Endometrial microvascular endothelial cells (primary cell): Measurements from ENCODE around the gene ADAMTSL1. TPM values are rescaled to one million over a fixed set of nuclear protein-coding genes. Genes with fewer than 3 reads are reported as not detected.

Experiments
- in situ Hi-C: cut with HindIII; loops from 2 replicates; pipeline ENCODE4 v1.10.0; 2017; ENCODE audit warnings: low sequenced_read_pairs, low pct_unique_long_range_greater_than_20kb; ENCODE audit errors: inconsistent ontology term
- total RNA-seq: library from RNA; depleted of rRNA; stranded (reverse); fragments of >200 nt; gene quantifications from one replicate; pipeline ENCODE4 v1.2.3, GENCODE V29; 2015; ENCODE audit errors: inconsistent ontology term

Gene ADAMTSL1
- total RNA-seq, 1 donor from 2014 or later: 108 TPM

DNA sequence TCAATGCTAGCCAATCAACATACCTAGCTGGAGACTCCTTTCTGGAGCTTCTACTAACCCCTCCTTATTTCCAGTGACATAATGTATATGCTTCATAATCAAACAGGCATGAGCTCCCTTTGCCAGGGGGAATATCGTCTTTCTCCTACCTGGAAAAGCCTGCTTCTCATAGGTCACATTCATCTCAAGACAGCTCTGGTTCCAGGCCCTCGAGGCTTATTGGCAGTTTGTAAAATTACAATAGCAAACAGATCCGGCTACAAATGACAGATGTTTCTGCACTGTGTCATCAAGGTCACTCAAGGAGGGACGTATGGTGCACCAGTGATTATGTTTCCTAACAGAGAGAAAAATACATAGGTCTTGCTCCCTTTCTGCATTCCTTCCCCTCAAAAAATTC is 419.1 kb downstream of the ADAMTSL1 start:
- in situ Hi-C loops: no loop called here

DNA sequence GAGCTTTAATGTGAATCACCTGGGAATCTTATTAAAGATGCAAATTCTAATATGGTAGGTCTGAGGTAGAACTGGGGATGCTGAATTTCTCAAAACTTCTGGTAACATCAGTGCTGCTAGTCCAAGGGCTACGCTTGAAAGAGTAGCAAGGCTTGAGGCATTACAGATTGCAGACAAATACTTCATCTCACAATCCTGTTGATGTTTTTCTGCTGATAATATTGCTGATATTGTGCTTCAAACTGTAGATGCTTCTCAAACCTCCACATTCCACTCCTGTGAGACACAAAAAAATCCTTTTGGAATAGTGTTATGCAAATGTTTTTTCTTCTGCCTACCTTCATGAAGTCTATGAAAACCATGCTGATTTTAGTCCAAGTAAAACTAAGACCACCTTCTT is 419.5 kb downstream of the ADAMTSL1 start:
- in situ Hi-C loops: no loop called here

DNA sequence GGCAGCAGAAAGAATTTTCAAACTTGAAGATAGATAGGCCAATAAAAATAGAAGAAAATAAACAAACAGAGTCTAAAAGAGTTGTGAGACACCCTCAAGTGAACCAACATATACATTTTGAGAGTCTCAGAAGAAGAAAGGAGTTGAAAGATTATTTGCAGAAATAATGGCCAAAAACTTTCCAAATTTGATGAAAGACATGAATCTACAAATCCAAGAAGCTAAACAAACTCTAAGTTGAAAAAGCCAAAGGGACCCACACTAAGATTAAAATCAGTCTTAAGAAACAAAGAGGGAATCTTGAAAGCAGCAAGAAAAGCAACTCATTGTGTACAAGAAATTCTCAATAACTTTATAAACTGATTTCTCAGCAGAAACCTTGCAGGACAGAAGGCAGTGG is 422.1 kb downstream of the ADAMTSL1 start:
- in situ Hi-C loops: no loop called here

DNA sequence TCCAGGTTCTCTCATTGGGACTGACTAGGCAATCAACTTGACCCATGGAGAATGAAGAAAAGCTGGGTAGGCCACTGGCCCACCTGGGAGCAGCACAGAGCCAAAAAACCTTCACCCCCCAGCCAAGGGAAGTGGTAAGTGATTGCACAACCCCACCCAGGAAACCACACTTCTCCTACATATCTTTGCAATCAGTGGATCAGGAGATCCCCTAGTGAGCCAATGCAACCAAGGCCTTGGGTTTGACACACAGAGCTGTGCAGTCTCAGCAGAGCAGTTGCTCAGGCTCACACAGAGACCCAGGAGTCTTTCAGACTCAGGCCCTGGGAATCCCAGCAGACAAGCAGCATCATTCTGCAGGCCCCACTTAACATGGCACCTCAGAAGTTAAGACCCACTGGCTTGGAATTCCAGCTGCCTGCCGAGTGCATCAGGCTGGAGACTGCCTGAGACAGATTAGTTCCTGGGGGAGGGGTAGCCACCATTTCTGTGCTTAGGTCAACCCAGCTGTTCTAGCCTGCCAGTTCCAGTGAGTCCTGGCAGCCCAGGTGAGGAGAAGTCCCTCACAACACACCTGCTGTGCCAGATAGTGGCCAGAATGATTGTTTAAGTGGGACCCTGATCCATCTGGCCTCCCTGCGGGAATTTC is 422.7 kb downstream of the ADAMTSL1 start:
- in situ Hi-C loops: no loop called here

DNA sequence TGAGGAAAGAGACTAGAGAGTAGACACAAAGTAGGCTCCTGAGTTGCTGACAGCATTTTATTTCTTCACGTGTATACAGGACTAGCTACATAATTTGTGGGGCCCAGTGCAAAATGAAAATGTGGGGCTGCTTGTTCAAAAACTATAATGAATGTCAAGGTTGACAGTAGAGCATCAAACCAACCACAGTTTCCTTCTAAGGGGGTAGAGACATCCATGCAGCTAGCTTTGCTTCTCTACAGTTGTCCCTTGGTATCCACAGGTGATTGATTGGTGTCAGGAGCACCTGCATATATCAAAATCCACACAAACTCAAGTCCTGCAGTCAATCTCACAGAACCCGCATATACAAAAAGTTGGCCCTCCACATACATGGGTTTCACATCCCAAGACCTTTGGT is 429.5 kb downstream of the ADAMTSL1 start:
- in situ Hi-C loops: no loop called here

DNA sequence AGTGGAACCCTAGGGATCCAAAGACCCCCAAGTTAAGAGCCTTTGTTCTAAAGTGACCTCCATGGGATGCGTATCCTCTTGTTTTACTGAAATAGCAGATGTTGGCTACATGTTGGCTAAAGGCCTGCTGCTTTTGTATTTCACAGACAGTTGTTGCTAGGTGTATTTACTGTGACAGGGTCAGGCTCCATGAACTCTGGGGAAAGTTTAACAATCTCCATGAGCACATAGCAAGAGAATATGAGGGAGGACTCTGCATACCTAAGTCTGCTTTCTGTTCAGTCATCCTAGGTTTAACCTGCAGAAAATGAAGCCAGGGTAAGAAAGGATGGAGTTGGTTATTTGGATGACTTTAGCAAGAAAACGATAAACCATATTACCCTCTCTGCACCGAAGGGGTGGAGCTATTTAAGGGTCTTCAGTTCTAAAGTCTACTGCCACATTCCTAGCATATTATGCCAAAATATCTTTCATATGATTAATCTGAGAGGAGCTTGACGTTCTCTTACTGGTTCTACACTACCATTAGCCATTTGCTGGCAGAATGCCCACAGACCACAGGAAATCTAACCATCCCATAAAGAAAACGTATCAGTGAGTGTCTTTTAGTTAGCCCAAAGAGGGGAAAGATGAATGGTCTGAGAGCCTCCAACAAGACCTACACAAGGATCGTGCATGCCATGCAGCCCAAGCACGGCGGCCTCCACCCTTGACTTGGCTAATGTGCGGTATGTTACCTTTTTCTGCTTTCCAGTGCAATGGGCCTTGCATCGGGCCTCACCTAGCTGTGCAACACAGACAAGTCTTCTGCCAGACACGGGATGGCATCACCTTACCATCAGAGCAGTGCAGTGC is 431.3 kb downstream of the ADAMTSL1 start:
- in situ Hi-C loops: no loop called here

DNA sequence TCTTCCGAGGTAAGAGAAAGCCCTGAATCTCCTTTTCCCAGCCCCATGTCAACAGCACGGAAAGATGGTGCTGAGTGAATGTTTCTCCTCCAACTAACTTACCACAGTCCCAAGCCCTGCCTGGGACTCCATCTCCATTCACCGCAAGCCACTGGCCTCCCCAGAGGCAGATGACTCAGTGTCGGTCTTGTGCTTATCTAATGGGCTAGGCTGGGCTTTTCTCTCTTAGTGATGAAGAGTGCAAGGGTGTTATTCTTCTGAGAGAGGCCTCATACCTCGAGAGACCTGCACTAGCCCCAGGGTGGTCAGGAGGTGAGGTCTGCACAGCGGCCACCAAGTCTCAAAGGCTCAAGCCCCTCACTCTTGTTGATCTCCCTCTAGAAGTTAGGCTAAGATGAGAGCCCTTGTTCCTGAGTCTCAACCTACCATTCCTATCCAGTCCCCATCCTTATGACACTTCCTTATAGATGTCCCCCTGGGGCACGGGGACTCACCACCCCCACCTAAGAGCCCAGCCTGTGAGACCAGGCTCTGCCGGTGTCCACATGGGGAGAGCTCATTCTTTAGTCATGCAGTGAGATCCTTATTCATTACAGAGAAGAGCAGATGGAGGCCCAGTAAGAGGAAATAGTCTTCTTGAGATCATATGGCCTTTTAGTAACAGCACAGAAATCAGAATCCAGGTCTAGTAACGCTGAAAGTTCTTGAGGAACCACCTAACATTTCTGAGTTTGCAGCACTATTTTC is 432.1 kb downstream of the ADAMTSL1 start:
- in situ Hi-C loops: no loop called here

DNA sequence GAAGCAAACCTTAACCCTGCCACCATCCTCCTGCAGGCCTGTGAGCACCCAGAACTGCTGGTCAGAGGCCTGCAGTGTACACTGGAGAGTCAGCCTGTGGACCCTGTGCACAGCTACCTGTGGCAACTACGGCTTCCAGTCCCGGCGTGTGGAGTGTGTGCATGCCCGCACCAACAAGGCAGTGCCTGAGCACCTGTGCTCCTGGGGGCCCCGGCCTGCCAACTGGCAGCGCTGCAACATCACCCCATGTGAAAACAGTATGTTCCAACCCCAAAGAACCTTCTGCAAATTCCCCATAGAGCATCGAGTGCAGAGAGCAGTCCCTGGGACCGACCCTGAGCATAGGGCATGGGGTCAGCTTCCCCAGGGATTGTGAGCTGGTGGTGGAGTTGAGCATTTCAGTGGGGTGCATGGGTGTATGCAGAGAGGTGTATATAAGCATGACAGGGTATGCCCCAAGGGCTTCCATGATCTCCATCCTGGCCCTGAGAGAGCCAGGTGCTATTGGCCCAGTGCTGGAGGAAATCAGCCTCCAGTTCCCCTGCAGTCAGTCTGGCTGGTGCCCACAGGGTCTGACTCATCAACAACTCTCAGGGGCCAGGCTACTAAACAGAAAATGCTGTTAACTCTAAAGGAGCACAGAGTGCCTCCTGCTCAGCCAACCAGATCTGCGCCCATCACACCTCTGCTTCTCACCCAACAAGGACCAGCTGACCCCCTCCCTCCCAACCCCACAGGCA is 432.9 kb downstream of the ADAMTSL1 start:
- in situ Hi-C loops: no loop called here

DNA sequence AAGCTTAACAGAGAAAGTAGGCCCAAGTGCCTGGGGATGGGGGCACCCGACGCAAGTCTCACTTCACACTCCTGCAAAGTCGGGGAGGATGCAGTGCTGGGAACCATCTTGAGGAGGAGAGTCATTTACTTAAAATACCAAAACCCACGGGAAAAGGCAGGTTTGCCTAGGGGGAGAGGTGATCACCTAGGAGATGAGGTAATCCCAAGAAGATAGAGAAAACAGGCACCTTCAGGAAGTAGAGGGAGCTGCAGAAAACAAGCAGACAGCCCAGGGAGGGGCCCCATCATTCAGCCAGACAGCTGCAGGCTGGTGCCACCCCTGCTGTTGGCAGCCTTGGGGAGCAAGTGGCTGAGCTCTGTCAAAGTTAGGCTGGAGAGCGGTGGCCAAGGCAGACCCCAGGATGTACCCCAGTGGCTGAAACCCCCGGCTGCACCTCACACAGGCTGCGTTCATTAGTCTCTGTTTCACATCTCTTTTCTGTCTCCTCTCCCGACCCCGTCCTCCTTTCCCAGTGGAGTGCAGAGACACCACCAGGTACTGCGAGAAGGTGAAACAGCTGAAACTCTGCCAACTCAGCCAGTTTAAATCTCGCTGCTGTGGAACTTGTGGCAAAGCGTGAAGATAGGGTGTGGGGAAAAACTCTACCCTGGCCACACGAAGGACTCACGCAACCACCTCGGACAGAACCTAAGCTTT is 434.1 kb downstream of the ADAMTSL1 start:
- in situ Hi-C loops: no loop called here

DNA sequence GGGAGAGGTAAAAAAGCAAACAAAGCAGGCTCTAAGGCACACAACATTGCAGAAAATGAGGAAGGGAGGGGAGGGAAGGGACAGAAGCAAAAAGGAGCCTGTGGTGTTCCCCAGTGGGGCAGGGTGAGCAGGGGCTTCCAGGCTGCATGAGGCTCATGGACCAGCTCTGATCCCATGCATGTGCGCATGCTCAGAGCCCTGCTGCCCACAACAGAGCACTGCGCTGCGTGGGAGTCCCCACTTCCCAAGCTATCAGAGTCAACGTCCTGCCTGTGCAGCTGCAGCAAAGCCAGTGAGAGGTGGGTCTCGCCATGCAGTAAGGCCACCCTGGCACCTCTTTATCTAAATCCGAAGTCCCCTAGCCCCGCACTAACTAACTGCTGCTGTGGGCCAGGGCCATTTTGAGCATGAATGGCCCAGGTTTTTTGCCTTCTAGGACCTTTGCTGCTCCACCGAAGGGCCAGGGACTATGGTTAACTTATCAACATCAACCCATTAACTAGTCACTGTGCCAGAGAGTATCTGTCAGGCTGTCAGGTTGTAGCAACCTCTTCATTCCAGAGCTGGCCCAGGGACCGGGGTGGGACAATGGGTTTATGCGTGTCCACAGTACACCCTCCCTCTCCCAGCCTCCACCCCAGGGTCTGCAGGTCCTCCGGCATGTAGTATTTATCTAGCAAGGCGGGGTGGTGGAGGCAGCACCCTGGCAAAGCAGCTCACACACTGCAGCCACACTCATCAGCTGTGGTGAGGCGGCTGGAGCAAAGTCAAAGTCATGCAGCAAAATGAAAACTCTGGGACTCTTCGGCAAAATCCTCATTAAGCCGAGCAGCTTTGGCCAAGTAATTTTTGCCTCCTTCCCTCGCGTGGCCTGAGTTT is 435.4 kb downstream of the ADAMTSL1 start:
- in situ Hi-C loops: no loop called here

DNA sequence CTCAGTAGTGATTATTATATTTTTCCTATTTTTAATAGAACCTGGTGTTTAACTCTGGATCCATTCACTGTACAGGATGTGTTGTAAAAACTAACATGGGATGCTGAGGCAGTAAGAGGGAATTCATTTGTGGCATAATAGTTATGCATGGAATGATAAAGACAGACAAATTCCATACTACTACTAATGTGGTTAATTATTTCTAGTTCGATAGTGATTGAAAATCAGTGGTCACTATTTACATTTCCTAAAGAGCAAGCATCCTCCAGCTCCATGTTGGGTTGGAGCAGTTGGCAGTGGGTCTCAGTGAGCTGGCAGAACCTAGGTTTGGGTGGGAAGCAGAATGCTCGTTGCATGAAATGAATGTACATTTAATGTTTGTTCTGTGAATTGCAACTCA is 436.5 kb downstream of the ADAMTSL1 start:
- in situ Hi-C loops: no loop called here

DNA sequence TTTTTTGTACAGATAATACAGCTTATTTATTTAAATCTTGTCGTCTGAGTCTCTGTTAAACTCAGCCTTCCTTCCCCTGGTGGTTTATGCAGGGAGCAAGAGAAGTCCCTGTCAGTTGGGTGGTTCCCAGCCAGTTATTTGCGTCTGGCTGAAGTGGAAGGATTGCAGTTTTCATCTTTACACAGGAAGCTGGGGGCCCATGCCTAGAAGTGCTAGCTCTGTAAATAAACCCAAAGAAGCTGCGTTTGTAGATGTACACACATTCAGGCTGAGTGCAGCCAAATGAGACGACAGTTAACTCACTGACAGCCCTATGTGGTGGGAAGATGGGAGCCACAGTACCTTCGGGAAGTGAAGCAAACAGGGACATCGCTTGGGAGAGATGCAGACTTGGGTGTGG is 437.0 kb downstream of the ADAMTSL1 start:
- in situ Hi-C loops: no loop called here

DNA sequence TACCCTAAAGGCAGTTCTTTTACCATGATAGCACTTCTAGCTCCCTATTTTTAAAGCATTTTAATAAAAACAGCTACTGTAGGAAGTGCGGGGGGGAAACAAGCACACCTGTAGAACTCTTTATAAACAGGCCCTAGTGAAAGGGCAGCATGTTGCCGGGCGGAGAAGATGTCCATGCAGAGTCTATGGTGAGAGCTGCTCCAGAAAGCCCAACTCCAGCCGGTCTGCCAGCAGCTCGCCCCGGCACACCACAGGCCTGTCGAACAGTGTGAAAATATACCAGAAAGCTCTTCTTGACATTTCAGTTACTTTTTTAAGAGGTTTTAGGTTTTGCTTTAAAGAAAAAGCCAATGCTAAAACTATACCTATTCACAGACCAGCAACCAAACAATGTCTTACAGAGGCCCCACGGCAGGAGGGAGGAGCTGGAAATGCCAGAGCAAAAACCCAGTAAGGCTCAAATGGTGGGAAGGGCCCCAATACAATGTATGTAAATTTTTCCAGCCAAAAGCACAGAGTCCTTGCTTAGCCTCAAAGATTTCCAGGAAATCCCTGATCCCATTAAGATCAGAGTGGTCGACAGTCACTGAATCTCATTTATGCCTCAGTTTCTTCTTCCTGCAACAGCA is 437.9 kb downstream of the ADAMTSL1 start:
- in situ Hi-C loops: no loop called here

DNA sequence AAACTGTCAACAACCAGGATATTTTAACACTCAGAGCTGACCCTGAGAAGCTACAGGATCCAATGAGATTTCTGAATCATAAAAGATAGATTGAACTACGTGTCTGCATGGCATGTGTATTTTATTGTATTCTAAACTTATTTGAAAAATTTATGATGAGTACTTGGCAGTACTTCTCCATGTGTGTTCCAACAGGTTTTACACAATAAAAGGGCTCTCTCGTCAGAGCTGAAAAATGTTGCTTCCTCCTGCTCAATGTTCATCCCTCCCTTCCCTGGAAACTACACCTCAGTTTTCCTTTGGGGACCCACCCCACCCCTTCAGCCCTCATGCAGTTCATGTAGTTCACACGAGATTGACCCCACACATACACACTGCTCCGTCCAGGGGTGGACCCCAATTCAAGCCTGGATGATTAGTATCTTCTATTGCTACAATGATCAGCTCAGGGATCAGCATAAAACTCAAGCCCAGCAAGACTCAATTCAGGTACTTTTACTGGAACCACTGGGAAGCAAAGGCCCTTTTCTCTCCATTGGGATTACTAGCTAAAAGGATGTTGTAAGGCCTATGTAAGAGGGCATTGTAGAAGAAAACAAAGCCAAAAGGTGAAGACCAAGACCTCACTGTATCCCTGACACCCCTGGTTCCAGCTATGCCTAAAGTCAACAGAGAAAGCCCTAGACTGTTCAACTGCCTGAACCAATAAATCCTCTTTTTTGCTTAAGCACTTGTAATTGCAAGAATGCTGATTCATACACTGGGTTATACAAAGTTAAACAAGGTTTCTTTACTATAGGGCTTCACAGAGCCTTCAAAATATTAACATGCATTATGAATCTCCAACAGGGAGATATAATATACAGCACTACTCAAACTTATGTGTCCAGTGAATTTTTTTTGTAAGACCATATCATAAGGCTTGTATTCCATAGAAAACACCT is 446.5 kb downstream of the ADAMTSL1 start:
- in situ Hi-C loops: no loop called here

DNA sequence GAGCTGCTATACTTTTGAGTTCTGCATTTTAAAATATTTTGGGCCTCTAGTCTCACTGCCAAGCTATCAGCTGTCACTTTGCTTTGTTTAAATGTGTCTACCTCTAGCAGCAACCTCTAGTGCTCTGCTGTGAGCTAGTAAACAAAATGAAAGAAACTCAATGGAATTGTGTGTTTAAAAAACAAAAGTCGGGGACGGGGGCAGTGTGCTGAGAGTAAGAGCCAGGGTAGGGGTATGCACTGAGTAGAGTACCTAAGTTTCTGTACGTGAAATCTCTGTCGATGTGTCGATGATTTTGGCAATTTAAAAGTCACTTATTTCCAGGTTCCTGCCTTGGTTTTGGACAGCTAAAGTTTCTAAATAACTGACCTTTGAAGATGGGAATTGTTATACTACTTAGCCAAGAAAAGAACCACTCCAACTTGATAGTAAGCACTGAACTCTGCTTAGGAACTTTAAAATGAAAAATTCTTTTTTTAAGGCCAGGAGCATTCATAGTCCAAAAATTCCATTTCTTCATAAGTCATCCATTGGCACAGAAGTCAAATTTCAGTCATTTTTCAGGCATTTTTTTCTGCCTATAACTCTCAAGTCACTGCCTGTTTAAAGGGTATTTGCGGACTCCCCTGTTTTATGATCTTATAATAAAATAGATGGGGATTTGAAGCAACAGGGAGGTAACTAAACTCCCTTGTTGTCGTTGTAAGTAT is 447.6 kb downstream of the ADAMTSL1 start:
- in situ Hi-C loops: no loop called here
